Mammary epithelial cell (primary cell): Measurements from ENCODE around the gene CEACAM3.

Experiments used
- CTCF ChIP-seq, 2 donors: IDR thresholded peaks in 1 of 2; conservative IDR thresholded peaks in 1 of 2; 2 replicates each; pipeline ENCODE4 v1.5.1; 2011 to 2012; ENCODE audit warnings: inconsistent platforms in 2 of 2, low read length in 2 of 2, mild to moderate bottlenecking in 2 of 2, control low read depth in 1 of 2, low read depth in 1 of 2; ENCODE audit not compliant: insufficient read depth in 1 of 2; ENCODE audit errors: extremely low read depth in 1 of 2
- EZH2 ChIP-seq: IDR thresholded peaks from 2 replicates; pipeline ENCODE4 v1.6.1; 2012; ENCODE audit warnings: low read length, inconsistent platforms, borderline replicate concordance

GRCh38 chr19:41758846-41759245 lies 37.5 kb upstream of the CEACAM3 start:
- TF ChIP-seq CTCF (conservative IDR thresholded peaks at IDR 0.05 in 1 of 2, IDR thresholded peaks at IDR 0.05 in 1 of 2; ENCODE audit: extremely low read depth in 1 of 2, insufficient read depth in 1 of 2, low read depth in 1 of 2, low read length in 2 of 2): no peak
- TF ChIP-seq EZH2: no peak
